ENCODE data around the gene TFAM. TPM values are rescaled to one million over a fixed set of nuclear protein-coding genes. Genes with fewer than 3 reads are reported as not detected.

TFAM gene
- total and polyA plus RNA-seq, 5 donors: 11.1 to 34.0 (median 29.1) TPM

Other genes starting within 250 kb of the TFAM start
- gene IPMK, start 117.5 kb upstream of the TFAM start, total RNA-seq: 1 to 10 TPM; 2.1 to 2.6 (median 2.3) TPM
- gene IPMK, start 117.5 kb upstream of the TFAM start, polyA plus RNA-seq: 1.2 TPM
- 100 to 1,000 TPM; 119 to 159 (median 137) TPM for gene CISD1, start 116.2 kb upstream of the TFAM start, total RNA-seq
- 100 TPM for gene CISD1, start 116.2 kb upstream of the TFAM start, polyA plus RNA-seq
- 10 to 100 TPM; 28.0 to 40.3 (median 33.1) TPM for gene UBE2D1, start 50.4 kb upstream of the TFAM start, total RNA-seq
- 37.0 TPM for gene UBE2D1, start 50.4 kb upstream of the TFAM start, polyA plus RNA-seq
- 10 to 100 TPM; 11.9 to 15.9 (median 14.5) TPM for gene BICC1, start 127.5 kb downstream of the TFAM start, total RNA-seq
- gene BICC1, start 127.5 kb downstream of the TFAM start, polyA plus RNA-seq: 5.2 TPM

All from right cardiac atrium (tissue), 5 donors.